ENCODE measurements around the gene KIAA0408.

KIAA0408 gene

GRCh38 chr6:127459231-127459641 lies at the start of gene KIAA0408:
Gene KIAA0408, minus strand, starts transcription at chr6:127459389. Its CDS starts 5,408 bp downstream, at chr6:127453981.
- DNase-seq, result no peak
- in situ Hi-C loops (cut with MboI; ENCODE audit: low pct_unique_long_range_greater_than_20kb, low sequenced_read_pairs), result no loop called here

DNA sequence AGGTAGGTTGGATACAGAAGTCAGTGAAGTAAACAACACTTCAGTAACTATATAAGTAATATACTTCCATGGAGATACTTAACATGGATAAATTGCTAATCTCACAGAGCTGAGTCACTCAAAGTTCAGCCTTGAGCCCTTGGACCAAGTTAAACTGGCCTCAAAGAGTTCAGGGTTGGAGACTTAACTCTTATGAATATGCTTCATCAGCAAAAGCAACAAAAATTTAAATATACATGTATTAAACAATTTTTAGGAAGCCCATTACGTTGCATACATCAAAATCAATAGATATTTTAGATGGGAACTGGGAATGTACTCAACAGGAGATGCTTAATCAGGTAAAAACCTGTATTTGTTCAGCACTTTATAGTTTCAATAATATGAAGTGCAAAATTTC lies 47.7 kb upstream of the KIAA0408 start:
- no peak for DNase-seq
- in situ Hi-C loops (cut with MboI; ENCODE audit: low pct_unique_long_range_greater_than_20kb, low sequenced_read_pairs), result no loop called here

DNA sequence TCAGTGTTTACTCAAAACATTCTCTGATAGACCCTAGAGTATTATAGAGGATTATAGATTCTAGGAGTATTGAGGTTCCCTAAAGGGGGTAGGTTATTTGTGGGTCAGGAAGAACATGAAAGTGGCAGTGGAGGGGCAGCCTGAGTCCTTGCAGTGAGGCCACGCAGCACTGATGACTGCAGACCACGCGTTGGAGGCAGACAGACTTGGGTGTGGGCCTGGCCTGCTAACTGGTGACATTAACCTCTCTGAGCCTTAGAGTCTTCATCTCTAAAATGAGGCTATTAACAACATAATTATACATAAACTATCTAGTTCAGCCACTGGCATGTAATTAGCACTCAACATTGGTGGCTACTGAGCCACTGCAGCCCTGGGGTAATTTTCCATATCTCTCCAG lies 43.8 kb upstream of the KIAA0408 start:
- DNase-seq, result no peak
- in situ Hi-C loops (cut with MboI; ENCODE audit: low pct_unique_long_range_greater_than_20kb, low sequenced_read_pairs), result no loop called here

DNA sequence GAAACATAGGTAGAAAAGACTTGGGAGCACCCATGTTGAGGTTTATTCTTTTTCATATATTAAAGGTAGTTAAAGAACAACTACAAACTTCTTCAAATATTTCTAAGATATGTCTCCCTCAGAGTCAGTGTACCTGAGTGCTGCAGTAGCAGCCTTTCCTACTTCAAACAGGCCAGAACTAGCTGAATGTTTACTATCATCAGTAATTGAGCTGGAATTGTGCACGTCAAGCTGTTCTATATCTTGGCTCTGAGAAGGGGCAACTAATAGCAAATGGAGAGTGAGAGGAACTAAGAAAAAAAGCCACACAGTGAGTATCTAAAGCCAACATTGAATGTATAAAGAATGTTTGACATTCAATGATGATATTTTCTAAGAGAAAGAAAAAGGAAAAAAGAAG lies 38.2 kb upstream of the KIAA0408 start:
- in situ Hi-C loops (cut with MboI; ENCODE audit: low pct_unique_long_range_greater_than_20kb, low sequenced_read_pairs), result no loop called here
- no peak for DNase-seq

- no peak for DNase-seq
- in situ Hi-C loops (cut with MboI; ENCODE audit: low pct_unique_long_range_greater_than_20kb, low sequenced_read_pairs), result no loop called here
Observed at GRCh38 chr6:127496471-127496870, 37.3 kb upstream of the KIAA0408 start.

- in situ Hi-C loops (cut with MboI; ENCODE audit: low pct_unique_long_range_greater_than_20kb, low sequenced_read_pairs), result no loop called here
- DNase-seq, result no peak
Observed at GRCh38 chr6:127494240-127494767, 35.1 kb upstream of the KIAA0408 start.

DNA sequence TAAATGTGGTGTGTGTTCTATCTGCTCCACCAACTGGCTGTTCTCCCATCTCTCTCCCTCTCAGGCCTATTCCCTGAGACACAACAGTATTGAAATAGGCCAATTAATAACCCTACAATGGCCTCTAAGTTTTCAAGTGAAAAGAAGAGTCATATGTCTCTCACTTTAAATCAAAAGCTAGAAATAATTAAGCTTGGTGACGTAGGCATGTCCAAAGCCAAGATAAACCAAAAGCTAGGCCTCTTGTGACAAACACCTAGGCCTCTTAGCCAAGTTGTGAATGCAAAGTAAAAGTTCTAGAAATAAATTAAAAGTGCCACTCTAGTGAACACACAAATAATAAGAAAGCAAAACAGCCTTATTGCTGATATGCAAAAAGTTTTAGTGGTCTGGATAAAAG lies 30.1 kb upstream of the KIAA0408 start:
- in situ Hi-C loops (cut with MboI; ENCODE audit: low pct_unique_long_range_greater_than_20kb, low sequenced_read_pairs), result no loop called here
- no peak for DNase-seq

DNA sequence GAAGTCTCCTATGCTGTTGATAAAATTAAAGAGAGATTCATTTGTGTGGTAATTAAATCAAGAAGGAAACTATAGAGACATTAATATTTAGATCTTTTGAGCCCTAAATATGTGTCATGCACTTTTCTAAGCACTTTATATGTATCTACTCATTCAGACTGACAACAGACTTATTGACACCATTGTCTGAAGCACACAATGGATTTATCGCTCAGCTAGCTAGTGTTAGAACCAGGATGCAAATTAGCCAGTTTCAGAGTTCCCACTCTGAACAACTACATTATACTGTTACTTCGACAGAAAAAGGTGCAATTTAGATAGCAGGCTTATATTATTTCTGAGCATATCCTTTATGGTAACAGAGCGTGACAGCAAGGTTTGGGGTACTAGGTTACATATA lies 27.7 kb upstream of the KIAA0408 start:
- no peak for DNase-seq
- in situ Hi-C loops (cut with MboI; ENCODE audit: low pct_unique_long_range_greater_than_20kb, low sequenced_read_pairs), result no loop called here

GRCh38 chr6:127484212-127484863 lies 25.1 kb upstream of the KIAA0408 start:
- peak; percentile 5 for DNase-seq
- in situ Hi-C loops (cut with MboI; ENCODE audit: low pct_unique_long_range_greater_than_20kb, low sequenced_read_pairs), result no loop called here

- no peak for DNase-seq
- in situ Hi-C loops (cut with MboI; ENCODE audit: low pct_unique_long_range_greater_than_20kb, low sequenced_read_pairs), result no loop called here
Observed at GRCh38 chr6:127483399-127484055, 24.3 kb upstream of the KIAA0408 start.

- no peak for DNase-seq
- in situ Hi-C loops (cut with MboI; ENCODE audit: low pct_unique_long_range_greater_than_20kb, low sequenced_read_pairs), result no loop called here
Observed at GRCh38 chr6:127482325-127482724, 23.1 kb upstream of the KIAA0408 start.

DNA sequence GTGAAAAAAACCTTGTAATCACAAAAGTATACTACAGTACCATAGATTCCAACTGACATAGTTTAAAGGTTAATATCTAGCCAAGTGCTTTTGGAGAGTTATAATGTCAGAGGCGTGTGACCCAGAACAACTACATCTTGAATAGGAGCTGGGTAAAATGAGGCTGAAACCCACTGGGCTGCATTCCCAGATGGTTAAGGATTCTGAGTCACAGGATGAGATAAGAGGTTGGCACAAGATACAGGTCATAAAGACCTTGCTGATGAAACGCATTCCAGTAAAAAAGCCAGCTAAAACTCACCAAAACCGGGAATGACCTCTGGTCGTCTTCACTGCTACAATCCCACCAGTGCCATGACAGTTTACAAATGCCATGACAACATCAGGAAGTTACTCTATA lies 22.4 kb upstream of the KIAA0408 start:
- in situ Hi-C loops (cut with MboI; ENCODE audit: low pct_unique_long_range_greater_than_20kb, low sequenced_read_pairs), result no loop called here
- DNase-seq, result no peak

DNA sequence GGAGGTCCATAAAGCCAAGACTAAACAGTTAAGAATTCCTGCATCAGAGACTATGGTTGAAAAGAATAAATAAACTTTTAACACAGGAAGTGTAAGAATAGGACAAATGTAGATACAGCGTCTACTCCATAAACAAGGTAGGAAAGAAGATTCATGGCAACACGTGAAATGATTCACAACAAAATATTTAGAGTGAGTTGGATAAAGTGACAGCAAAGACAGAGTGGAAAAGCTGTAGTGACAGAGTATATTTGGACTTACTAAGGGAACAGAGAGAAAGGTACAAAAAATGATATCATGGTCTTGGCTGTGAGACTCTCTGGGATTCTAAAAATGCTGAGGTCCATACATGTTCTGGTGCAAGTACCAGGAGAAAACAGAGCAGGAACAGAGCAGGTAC lies 21.9 kb upstream of the KIAA0408 start:
- no peak for DNase-seq
- in situ Hi-C loops (cut with MboI; ENCODE audit: low pct_unique_long_range_greater_than_20kb, low sequenced_read_pairs), result no loop called here

DNA sequence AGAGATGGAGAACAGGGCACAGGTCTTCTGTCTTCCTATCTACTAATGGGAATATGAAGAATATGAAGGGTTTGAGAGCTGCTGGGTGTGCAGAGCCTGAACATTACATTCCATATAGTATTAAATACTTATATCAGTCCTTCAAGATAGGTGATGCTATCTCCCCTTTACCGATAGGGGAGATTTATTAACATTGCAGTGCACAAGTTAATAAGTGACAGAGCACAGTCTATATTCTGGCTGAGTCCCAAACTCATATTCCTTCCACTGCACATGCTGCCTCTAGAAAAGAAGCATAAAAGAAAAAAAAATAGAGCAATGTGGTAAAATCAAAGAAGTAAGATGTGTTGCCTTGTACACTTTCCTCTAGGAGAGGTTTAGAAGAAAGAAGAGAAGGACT lies 18.5 kb upstream of the KIAA0408 start:
- in situ Hi-C loops (cut with MboI; ENCODE audit: low pct_unique_long_range_greater_than_20kb, low sequenced_read_pairs), result no loop called here
- DNase-seq, result no peak

- in situ Hi-C loops (cut with MboI; ENCODE audit: low pct_unique_long_range_greater_than_20kb, low sequenced_read_pairs), result no loop called here
Observed at GRCh38 chr6:127475823-127476176, 16.6 kb upstream of the KIAA0408 start.

DNA sequence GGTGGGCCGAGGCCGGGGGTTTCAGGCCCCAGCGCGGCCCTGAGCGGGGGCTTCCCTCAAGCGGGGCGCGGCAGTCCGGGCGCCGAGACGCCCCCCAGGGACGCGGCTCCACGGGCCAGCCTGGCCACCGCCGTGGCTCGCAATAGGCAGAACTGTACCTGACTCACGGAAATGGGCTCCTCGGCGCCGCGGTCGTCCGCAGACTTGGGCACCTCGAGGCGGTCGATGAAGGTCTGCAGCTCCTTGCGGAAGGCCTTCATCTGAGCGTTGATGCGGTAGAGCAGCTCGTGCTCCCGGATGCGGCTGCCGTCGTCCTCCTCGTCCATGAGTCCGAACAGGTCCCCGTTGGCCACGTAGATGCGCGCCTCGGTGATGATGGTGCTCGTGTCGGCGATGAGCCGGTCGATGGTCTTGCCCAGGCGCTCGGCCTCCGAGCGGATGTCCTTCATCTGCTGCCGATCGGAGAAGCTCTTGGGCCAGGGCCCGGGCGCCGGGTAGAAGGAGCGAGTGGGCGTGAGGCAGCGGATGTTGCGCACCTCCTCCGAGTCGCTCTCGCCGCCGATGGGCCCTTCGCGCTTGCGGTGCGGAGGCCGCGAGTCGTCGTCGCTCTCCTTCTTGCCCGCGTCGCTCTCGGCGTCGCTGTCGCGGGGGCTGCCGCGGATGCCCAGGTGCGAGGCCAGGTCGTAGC lies 16.1 kb upstream of the KIAA0408 start:
- in situ Hi-C loops (cut with MboI; ENCODE audit: low pct_unique_long_range_greater_than_20kb, low sequenced_read_pairs), result no loop called here
- no peak for DNase-seq

More at GRCh38 chr6:127475823-127476176, 16.6 kb upstream of the KIAA0408 start:
- no peak for DNase-seq

GRCh38 chr6:127471379-127472255 lies 12.4 kb upstream of the KIAA0408 start:
- no peak for DNase-seq
- in situ Hi-C loops (cut with MboI; ENCODE audit: low pct_unique_long_range_greater_than_20kb, low sequenced_read_pairs), result no loop called here

- in situ Hi-C loops (cut with MboI; ENCODE audit: low pct_unique_long_range_greater_than_20kb, low sequenced_read_pairs), result no loop called here
- DNase-seq, result no peak
Observed at GRCh38 chr6:127468936-127469335, 9.7 kb upstream of the KIAA0408 start.

GRCh38 chr6:127466416-127466815 lies 7.2 kb upstream of the KIAA0408 start:
- in situ Hi-C loops (cut with MboI; ENCODE audit: low pct_unique_long_range_greater_than_20kb, low sequenced_read_pairs), result no loop called here
- no peak for DNase-seq

Data from KBM-7 (cell line).